Thoracic aorta (tissue), 2 donors: Measurements from ENCODE around the gene ZC3H14. TPM values are rescaled to one million over a fixed set of nuclear protein-coding genes. Genes with fewer than 3 reads are reported as not detected.

ENCODE experiments used
- ATAC-seq: fragments of 150-250 bp; one replicate; pipeline ENCODE4 v1.8.0; 2017; ENCODE audit warnings: low read depth; ENCODE audit not compliant: insufficient number of reproducible peaks, low FRiP score
- DNase-seq: peaks from one replicate; pipeline ENCODE4 v3.0.0-alpha.2; 2020; ENCODE audit warnings: low spot score
- H3K27ac ChIP-seq, 2 donors: fragments of 200-600 bp; sonication (generic); 1 replicate in 1 of 2; 2 replicates in 1 of 2; pipeline ENCODE4 v1.5.1; 2016; ENCODE audit warnings: mild to moderate bottlenecking in 2 of 2, moderate library complexity in 2 of 2
- H3K27me3 ChIP-seq: fragments of 200-600 bp; sonication (generic); replicated peaks from 2 replicates; pipeline ENCODE4 v1.6.0; 2016; ENCODE audit warnings: mild to moderate bottlenecking; ENCODE audit not compliant: insufficient read depth
- H3K36me3 ChIP-seq: fragments of 200-600 bp; sonication (generic); one replicate; pipeline ENCODE4 v1.5.1; 2016
- H3K4me1 ChIP-seq, 2 donors: fragments of 200-600 bp; sonication (generic); 1 replicate in 1 of 2; 2 replicates in 1 of 2; pipeline versions ENCODE4 v1.5.1 to v1.6.0; 2016; ENCODE audit warnings: low read depth in 2 of 2, mild to moderate bottlenecking in 1 of 2; ENCODE audit not compliant: control insufficient read depth in 1 of 2
- H3K4me3 ChIP-seq: fragments of 200-600 bp; sonication (generic); 2 replicates; pipeline ENCODE4 v1.5.1; 2016; ENCODE audit warnings: mild to moderate bottlenecking
- H3K9me3 ChIP-seq: fragments of 200-600 bp; sonication (generic); 2 replicates; pipeline ENCODE4 v1.5.1; 2016
- CTCF ChIP-seq: fragments of 200-600 bp; sonication (generic); IDR thresholded peaks from one replicate; pipeline ENCODE4 v1.5.1; 2019; ENCODE audit warnings: antibody characterized with exemption
- total RNA-seq, 2 donors: library from RNA; depleted of rRNA; stranded (reverse); fragments of >200 nt; gene quantifications; one replicate each; pipeline versions ENCODE4 v1.1.0 to v1.2.3, GENCODE V29; 2016

The ZC3H14 gene
- 10 to 100 TPM; 47.7 to 82.9 TPM for total RNA-seq

GRCh38 chr14:88562831-88563686 is at the start of gene ZC3H14:
TSS of gene ZC3H14 (plus strand) at chr14:88563037. CDS start at chr14:88563134, 97 bp downstream.
- peak within 1 kb of the TSS; percentile 71 to 88 for H3K27ac ChIP-seq
- no peak for TF ChIP-seq CTCF
- H3K4me1 ChIP-seq, result peaks cover 7 to 22% of the 10 kb centered on the region in 2 donors
- no peak for DNase-seq
- peak; percentile 63 for ATAC-seq
- peak within 1 kb of the TSS; percentile 98 for H3K4me3 ChIP-seq
- H3K36me3 ChIP-seq, result peaks cover 4% of the 10 kb centered on the region
- H3K9me3 ChIP-seq, result no peaks in the 10 kb centered on the region
- no peaks in the 10 kb centered on the region for H3K27me3 ChIP-seq

GRCh38 chr14:88515499-88516221 is 47.2 kb upstream of the ZC3H14 start:
- no peak for DNase-seq
- no peak for TF ChIP-seq CTCF
- Histone ChIP-seq H3K27ac (no peak overlapping the region), H3K4me1 (peaks cover 3 to 9% of the 10 kb centered on the region in 2 donors), H3K4me3 (no peak overlapping the region), H3K9me3 (no peaks in the 10 kb centered on the region), H3K36me3 (no peaks in the 10 kb centered on the region), H3K27me3 (no peaks in the 10 kb centered on the region)
- ATAC-seq, result no peak

- DNase-seq (no peak), ATAC-seq (no peak)
- no peak for TF ChIP-seq CTCF
- Histone ChIP-seq H3K4me3 (no peak overlapping the region), H3K4me1 (peaks cover 4 to 19% of the 10 kb centered on the region in 2 donors), H3K27me3 (no peaks in the 10 kb centered on the region), H3K27ac (no peak overlapping the region), H3K36me3 (no peaks in the 10 kb centered on the region), H3K9me3 (no peaks in the 10 kb centered on the region)
Observed at GRCh38 chr14:88516861-88517357, 45.9 kb upstream of the ZC3H14 start.

- H3K4me3 ChIP-seq, result no peak overlapping the region
- H3K27ac ChIP-seq, result no peak overlapping the region
- no peaks in the 10 kb centered on the region for H3K27me3 ChIP-seq
- H3K36me3 ChIP-seq, result no peaks in the 10 kb centered on the region
- H3K4me1 ChIP-seq, result peaks cover 12 to 28% of the 10 kb centered on the region in 2 donors
- DNase-seq, result no peak
- no peak for TF ChIP-seq CTCF
- no peak for ATAC-seq
- no peaks in the 10 kb centered on the region for H3K9me3 ChIP-seq
Observed at GRCh38 chr14:88518592-88519512, 44.0 kb upstream of the ZC3H14 start.
